MM.1S (cell line): Measurements from ENCODE around the gene SLC22A8.

Source experiments
- EZH2 ChIP-seq: fragments of 300-600 bp; sonication (generic); optimal IDR thresholded peaks from 2 replicates; pipeline ENCODE3; 2017; ENCODE audit warnings: low read depth, mild to moderate bottlenecking, antibody characterized with exemption, low read length, mixed read lengths
- TF ChIP-seq, protein P1 (sequence below): fragments of 300-600 bp; sonication (generic); IDR thresholded peaks from 2 replicates; pipeline ENCODE4 v1.5.1; 2016; ENCODE audit warnings: antibody characterized with exemption, low read length, mixed read lengths

- TF ChIP-seq, protein P1, sequence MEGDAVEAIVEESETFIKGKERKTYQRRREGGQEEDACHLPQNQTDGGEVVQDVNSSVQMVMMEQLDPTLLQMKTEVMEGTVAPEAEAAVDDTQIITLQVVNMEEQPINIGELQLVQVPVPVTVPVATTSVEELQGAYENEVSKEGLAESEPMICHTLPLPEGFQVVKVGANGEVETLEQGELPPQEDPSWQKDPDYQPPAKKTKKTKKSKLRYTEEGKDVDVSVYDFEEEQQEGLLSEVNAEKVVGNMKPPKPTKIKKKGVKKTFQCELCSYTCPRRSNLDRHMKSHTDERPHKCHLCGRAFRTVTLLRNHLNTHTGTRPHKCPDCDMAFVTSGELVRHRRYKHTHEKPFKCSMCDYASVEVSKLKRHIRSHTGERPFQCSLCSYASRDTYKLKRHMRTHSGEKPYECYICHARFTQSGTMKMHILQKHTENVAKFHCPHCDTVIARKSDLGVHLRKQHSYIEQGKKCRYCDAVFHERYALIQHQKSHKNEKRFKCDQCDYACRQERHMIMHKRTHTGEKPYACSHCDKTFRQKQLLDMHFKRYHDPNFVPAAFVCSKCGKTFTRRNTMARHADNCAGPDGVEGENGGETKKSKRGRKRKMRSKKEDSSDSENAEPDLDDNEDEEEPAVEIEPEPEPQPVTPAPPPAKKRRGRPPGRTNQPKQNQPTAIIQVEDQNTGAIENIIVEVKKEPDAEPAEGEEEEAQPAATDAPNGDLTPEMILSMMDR = peak; percentile 100
- no peak for TF ChIP-seq EZH2
Measured at GRCh38 chr11:63023841-63024648, 8.4 kb upstream of the SLC22A8 start.
